ENCODE data around the gene PDE4D.
"Not testable (repeated sequence)": the region's sequence is repeated elsewhere in the genome, so short reads cannot be mapped to it uniquely, and the experiment has no call there.

Gene PDE4D

GRCh38 chr5:59767681-59768151 is 125.8 kb downstream of the PDE4D start:
- no peak for DNase-seq

- no peak for DNase-seq
Observed at GRCh38 chr5:59767211-59767605, 126.3 kb downstream of the PDE4D start.

GRCh38 chr5:59766427-59767210 is 126.9 kb downstream of the PDE4D start:
- no peak for DNase-seq

GRCh38 chr5:59765446-59765845 is 128.1 kb downstream of the PDE4D start:
- no peak for DNase-seq

GRCh38 chr5:59764361-59764760 is 129.2 kb downstream of the PDE4D start:
- DNase-seq, result no peak

GRCh38 chr5:59763541-59763940 is 130.0 kb downstream of the PDE4D start:
- no peak for DNase-seq

GRCh38 chr5:59762232-59762631 is 131.3 kb downstream of the PDE4D start:
- not testable (repeated sequence) for DNase-seq

GRCh38 chr5:59760785-59761348 is 132.7 kb downstream of the PDE4D start:
- DNase-seq, result no peak

- DNase-seq, result no peak
Observed at GRCh38 chr5:59759600-59760351, 133.8 kb downstream of the PDE4D start.

- DNase-seq, result no peak
Observed at GRCh38 chr5:59758566-59758965, 135.0 kb downstream of the PDE4D start.

GRCh38 chr5:59757442-59757841 is 136.1 kb downstream of the PDE4D start:
- DNase-seq, result no peak

- no peak for DNase-seq
Observed at GRCh38 chr5:59756373-59757035, 137.0 kb downstream of the PDE4D start.

- no peak for DNase-seq
Observed at GRCh38 chr5:59755476-59755875, 138.1 kb downstream of the PDE4D start.

GRCh38 chr5:59753599-59753998 is 139.9 kb downstream of the PDE4D start:
- no peak for DNase-seq

GRCh38 chr5:59749782-59750520 is 143.6 kb downstream of the PDE4D start:
- DNase-seq, result no peak

- DNase-seq, result not testable (repeated sequence)
Observed at GRCh38 chr5:59748036-59748663, 145.4 kb downstream of the PDE4D start.

GRCh38 chr5:59746241-59746765 is 147.2 kb downstream of the PDE4D start:
- no peak for DNase-seq

- no peak for DNase-seq
Observed at GRCh38 chr5:59745415-59745863, 148.1 kb downstream of the PDE4D start.

- no peak for DNase-seq
Observed at GRCh38 chr5:59744531-59744992, 149.0 kb downstream of the PDE4D start.

- no peak for DNase-seq
Observed at GRCh38 chr5:59741599-59741998, 151.9 kb downstream of the PDE4D start.

- no peak for DNase-seq
Observed at GRCh38 chr5:59738024-59738423, 155.5 kb downstream of the PDE4D start.

GRCh38 chr5:59732806-59733205 is 160.7 kb downstream of the PDE4D start:
- no peak for DNase-seq

Measured in NCI-H510A treated with DMSO at 0.1 percent for 48 hours (cell line).